Renal pelvis (tissue), 4 donors: Measurements from ENCODE around the gene PARM1. TPM values are rescaled to one million over a fixed set of nuclear protein-coding genes. Genes with fewer than 3 reads are reported as not detected.

ENCODE experiments used
- DNase-seq: peaks from one replicate; pipeline ENCODE4 v3.0.0-alpha.2; 2013
- polyA plus RNA-seq, 3 donors: library from polyadenylated mRNA; unstranded; fragments of 120-200 nt; gene quantifications; one replicate each; pipeline ENCODE4 v1.2.1, GENCODE V29; 2013; ENCODE audit not compliant: insufficient read length in 3 of 3

The PARM1 gene
- polyA plus RNA-seq, 3 donors = 52.3 to 67.7 (median 56.9) TPM

DNA sequence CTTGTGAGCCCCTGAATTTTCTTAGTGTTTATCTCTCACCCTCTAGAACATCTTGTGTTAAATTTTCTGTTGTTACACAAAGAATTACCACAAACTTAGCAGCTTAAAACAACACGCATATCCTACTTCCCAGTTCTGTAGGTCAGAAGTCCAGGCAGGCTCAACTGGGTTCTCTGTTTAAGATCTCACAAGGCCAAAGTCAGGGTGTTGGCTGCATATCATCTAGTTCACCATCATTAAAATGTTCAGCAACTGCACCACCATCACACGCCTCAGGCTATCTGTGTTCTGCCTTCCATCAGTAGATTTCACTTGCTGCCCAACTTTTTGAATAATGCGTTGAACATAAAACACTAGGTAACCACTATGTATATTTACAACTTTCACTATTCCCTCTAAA, 130.5 kb downstream of the PARM1 start:
- no peak for DNase-seq

DNA sequence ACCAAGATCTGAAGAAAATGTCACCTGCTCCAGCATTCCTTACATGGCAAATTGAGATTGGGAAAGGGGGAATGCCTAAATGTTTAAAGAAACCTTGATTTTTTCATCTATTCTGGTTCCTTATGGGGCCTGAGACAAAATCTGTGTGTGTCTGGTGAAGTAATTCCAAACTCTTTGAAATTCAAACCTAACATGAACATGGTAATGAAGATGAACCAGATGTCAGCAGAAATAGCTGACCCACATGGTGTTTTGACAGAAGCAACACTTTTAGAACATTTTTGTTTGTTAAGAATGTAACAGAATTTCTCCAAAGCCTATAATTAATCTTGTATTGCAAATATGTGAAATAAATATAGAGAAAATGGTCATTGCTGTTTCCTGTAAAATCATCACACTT, 133.0 kb downstream of the PARM1 start:
- DNase-seq = no peak

DNA sequence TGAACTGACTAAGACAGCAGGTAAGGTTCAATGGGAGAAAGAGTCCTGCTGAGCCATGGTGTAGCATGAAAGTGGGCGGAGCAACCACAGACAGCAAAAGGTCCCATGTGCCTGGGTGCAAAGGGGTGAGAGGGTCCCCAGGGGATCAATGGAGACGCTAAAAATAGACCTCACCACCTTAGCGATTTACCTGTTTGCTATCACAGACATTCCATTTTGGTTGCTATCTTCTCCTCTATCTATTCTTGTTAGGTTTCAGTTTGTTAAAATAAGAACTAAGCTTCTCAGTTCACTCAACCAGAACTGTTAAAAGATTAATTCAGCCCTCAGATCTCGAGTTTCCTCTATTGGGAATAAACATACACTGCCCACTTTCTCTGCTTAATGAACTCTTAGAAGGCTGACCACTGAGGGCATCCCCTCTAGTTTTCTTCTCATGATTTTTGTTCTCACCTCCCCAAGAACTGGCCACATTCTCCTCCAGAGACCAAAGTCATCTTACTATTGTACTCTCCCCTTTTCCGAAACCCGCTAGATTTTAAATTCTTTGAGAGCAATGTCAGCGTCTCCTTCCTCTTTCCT, 136.7 kb downstream of the PARM1 start:
- DNase-seq = no peak

DNA sequence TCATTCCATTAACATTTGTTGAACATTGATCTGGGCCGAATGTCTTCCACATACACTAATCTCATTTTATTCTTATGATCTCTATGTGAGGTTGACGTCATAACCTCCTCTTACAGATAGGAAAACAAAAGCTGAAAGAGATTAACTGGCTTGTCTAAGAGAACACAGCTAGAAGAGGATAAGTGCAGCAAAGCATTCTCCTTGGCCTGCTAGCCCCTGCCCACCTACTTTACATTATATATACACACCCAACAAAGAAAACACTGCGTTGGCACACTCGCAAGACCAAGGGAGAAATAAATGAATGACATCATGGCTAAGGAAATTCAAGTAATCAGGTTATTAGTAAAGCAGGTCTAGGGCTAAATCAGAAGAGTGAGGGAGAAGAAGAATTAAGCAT, 138.4 kb downstream of the PARM1 start:
- no peak for DNase-seq

DNA sequence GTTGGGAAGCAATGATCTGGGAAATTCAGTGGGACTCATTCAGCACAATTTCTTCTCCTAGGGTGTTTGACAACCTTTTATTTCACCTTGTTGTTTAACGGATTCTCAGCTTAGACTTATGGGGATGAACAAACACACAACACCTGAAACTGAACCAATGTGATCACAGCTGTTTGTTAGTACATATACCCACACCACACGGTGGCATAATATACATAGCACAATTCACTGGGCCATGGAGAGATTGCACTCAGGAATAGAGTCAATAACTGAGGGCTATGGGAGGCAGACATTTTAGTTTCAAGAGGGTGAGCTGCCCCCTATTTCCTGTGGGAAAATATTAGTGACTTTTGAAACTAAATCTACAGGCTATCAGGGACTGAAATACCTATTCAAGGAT, 148.0 kb downstream of the PARM1 start:
- DNase-seq = no peak

DNA sequence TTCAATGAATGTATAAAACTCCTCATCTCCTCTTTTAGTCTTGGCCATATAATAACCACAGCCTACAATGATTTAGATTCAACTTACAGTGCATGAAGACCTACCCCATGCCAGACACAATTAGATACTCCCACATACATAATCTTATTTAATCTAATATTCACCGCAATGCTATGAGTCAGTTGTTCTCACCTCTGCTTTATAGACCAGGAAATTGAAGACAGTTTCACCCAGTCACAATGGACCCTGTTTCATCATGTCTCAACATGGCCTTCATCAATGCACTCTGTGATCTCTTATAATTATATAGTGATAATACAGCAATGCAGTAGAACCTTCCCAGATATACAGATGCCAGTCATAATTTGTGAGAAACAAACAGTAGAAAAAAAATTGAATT, 148.6 kb downstream of the PARM1 start:
- DNase-seq = no peak

DNA sequence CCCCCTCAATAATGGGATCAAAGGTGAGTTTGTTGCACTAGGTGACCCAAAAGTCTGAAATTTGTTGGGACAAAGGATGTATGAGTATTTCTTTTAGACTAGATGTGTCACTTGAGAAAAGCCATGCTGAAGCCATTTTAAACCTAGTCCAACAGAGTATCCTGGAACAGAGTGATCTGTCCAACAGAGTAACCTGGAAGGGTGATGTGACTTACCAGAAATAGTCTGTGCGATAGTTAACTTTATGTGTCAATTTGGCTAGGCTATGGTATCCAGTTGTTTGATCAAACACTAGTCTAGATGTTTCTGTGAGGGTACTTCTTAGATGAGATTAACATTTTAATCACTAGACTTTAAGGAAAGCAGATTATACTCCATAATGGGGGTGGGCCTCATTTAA, 154.5 kb downstream of the PARM1 start:
- no peak for DNase-seq

DNA sequence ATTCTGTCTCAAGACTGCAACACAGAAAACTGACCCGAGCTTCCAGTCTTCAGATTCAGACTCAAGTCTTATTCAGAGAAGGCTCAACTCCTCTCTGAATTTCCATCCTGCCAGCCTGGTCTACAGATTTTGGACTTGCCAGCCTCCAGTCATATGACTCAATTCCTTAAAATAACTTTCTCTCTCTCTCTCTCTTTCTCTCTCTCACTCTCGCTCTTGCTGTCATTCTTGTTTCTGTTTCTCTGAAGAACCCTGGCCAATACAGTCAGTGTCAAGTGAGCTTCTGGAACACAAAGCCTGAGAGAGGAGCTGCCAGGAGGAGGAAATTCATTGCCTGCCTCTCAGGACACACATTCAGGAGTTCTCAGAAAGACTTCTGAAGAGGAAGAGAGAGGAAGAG, 154.9 kb downstream of the PARM1 start:
- DNase-seq = no peak

DNA sequence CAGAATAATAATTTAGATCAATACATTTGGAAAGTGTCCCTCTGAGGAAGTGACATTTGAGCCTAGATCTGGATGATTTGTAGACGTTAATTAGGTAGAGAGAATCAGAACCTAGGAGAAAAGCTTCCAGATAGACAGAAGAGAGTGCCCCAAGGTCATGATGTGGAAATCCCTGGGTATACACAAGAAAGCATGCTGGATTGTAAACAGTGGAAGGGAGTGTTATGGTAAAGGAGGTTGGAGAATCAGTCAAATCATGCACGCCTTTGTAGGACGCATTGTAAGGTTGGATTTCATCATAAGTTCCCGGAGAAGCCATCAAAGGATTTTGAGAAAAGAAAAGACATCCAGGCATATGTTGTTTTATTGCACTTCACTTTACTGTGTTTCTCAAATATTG, 156.3 kb downstream of the PARM1 start:
- DNase-seq = no peak

DNA sequence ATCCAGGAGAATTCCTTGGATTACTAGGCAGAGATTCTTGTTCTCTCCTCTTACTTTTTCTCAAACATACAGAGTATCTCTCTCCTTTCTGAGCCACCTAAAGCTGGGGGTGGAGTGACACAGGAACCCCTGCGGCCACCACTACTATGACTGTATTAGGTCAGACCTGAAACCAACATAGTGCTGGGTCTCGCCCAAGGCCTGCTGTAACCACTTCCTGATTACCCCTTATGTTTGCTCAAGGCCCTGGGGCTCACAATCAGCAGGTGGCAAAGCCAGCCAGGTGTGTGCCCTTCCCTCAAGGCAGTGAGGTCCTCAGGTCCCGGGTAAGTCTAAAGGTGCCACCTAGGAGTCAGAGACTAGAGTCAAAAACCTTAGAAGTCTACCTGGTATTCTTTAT, 166.4 kb downstream of the PARM1 start:
- no peak for DNase-seq

Other genes starting within 250 kb of the PARM1 start
- 1 to 10 TPM; 4.7 to 5.7 (median 5.6) TPM for gene BTC, start 138.6 kb upstream of the PARM1 start, polyA plus RNA-seq